Loucy (cell line): Measurements from ENCODE around the gene CD101.

Experiments used
- H2AFZ ChIP-seq: fragments of 200-600 bp; sonication (generic); 2 replicates; pipeline ENCODE4 v1.6.0; 2016; ENCODE audit warnings: antibody characterized with exemption, mild to moderate bottlenecking, low read length, moderate library complexity
- H3F3A ChIP-seq: fragments of 200-600 bp; 2 replicates; pipeline ENCODE4 v1.6.0; 2016; ENCODE audit warnings: antibody characterized with exemption, low read depth, mild to moderate bottlenecking
- H3K27me3 ChIP-seq: fragments of 200-600 bp; sonication (generic); 2 replicates; pipeline ENCODE4 v1.6.1; 2014; ENCODE audit warnings: low read length, mild to moderate bottlenecking; ENCODE audit not compliant: insufficient read depth, poor library complexity, severe bottlenecking
- H3K36me3 ChIP-seq: fragments of 200-600 bp; sonication (generic); 2 replicates; pipeline ENCODE4 v1.6.1; 2016; ENCODE audit warnings: low read length; ENCODE audit not compliant: insufficient read depth
- H3K4me1 ChIP-seq: fragments of 200-600 bp; sonication (generic); 2 replicates; pipeline ENCODE4 v1.5.1; 2014; ENCODE audit warnings: low read length, mild to moderate bottlenecking; ENCODE audit not compliant: insufficient read depth, poor library complexity, severe bottlenecking
- H3K4me2 ChIP-seq: fragments of 200-600 bp; sonication (generic); 2 replicates; pipeline ENCODE4 v1.6.0; 2014; ENCODE audit warnings: antibody characterized with exemption, low read length, low read depth, mild to moderate bottlenecking; ENCODE audit not compliant: poor library complexity, severe bottlenecking
- H3K4me3 ChIP-seq: fragments of 200-600 bp; sonication (generic); 2 replicates; pipeline ENCODE4 v1.5.1; 2014; ENCODE audit warnings: low read length, mild to moderate bottlenecking, mixed read lengths; ENCODE audit not compliant: poor library complexity, severe bottlenecking
- H3K79me2 ChIP-seq: fragments of 200-600 bp; sonication (generic); 2 replicates; pipeline ENCODE4 v1.6.1; 2014; ENCODE audit warnings: low read length; ENCODE audit not compliant: insufficient read depth
- H3K9ac ChIP-seq: fragments of 200-600 bp; sonication (generic); 2 replicates; pipeline ENCODE4 v1.6.0; 2014; ENCODE audit warnings: mild to moderate bottlenecking, low read depth, low read length, moderate library complexity; ENCODE audit not compliant: poor library complexity, severe bottlenecking
- H3K9me2 ChIP-seq: fragments of 200-600 bp; sonication (generic); replicated peaks from 2 replicates; pipeline ENCODE4 v1.6.1; 2016; ENCODE audit warnings: low read depth, low read length, mixed read lengths
- H3K9me3 ChIP-seq: fragments of 200-600 bp; sonication (generic); 2 replicates; pipeline ENCODE4 v1.6.1; 2014; ENCODE audit warnings: mild to moderate bottlenecking, antibody characterized with exemption, low read length, low read depth; ENCODE audit not compliant: insufficient read depth
- H4K20me1 ChIP-seq: fragments of 200-600 bp; sonication (generic); 2 replicates; pipeline ENCODE4 v1.6.0; 2014; ENCODE audit warnings: antibody characterized with exemption, low read length, mild to moderate bottlenecking; ENCODE audit not compliant: insufficient read depth, poor library complexity, severe bottlenecking
- EZH2phosphoT487 ChIP-seq: fragments of 200-600 bp; IDR thresholded peaks from 2 replicates; pipeline ENCODE4 v1.6.1; 2018; ENCODE audit warnings: antibody characterized with exemption, mild to moderate bottlenecking, moderate library complexity, borderline replicate concordance
- TF ChIP-seq, protein P1 (sequence below): fragments of 200-600 bp; sonication (generic); conservative IDR thresholded peaks from 2 replicates; pipeline ENCODE4 v1.5.1; 2014; ENCODE audit warnings: mild to moderate bottlenecking, antibody characterized with exemption, low read length

CD101 gene, protein sequence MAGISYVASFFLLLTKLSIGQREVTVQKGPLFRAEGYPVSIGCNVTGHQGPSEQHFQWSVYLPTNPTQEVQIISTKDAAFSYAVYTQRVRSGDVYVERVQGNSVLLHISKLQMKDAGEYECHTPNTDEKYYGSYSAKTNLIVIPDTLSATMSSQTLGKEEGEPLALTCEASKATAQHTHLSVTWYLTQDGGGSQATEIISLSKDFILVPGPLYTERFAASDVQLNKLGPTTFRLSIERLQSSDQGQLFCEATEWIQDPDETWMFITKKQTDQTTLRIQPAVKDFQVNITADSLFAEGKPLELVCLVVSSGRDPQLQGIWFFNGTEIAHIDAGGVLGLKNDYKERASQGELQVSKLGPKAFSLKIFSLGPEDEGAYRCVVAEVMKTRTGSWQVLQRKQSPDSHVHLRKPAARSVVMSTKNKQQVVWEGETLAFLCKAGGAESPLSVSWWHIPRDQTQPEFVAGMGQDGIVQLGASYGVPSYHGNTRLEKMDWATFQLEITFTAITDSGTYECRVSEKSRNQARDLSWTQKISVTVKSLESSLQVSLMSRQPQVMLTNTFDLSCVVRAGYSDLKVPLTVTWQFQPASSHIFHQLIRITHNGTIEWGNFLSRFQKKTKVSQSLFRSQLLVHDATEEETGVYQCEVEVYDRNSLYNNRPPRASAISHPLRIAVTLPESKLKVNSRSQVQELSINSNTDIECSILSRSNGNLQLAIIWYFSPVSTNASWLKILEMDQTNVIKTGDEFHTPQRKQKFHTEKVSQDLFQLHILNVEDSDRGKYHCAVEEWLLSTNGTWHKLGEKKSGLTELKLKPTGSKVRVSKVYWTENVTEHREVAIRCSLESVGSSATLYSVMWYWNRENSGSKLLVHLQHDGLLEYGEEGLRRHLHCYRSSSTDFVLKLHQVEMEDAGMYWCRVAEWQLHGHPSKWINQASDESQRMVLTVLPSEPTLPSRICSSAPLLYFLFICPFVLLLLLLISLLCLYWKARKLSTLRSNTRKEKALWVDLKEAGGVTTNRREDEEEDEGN

DNA sequence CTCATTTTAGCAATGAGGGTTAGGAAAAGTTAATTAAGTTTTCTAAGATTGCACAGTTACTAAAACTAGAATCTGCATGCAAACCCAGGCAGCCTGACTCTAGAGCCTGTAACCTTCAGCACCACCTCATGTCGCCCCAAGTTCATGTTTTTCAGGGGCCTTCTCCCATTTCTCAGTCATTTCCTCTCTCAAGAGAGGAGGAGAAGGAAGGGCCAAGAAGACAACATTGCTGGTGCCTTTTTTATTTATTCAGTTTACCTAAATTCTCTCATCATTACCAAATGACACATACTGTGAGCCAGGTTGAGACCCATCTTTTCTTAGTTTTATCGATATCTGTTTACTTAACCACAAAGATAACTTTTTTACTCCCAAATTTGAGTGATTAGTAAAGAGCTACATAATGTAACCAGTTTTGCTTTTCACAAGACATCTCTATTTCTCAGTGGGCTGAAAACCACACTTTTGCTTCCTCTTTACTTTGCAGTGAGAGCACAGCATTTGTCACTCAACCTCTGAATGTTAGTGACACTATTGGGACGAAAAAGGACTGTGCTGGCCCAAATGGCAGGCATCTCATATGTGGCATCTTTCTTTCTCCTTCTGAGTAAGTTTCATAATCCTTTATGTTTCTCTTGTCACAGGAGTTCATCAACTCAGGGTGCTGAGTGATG lies at the start of gene CD101:
CD101 (plus strand) TSS at position 507 of the 674 bp plus-strand sequence; CDS start at position 565, 58 bp downstream.
- no peak for TF ChIP-seq EZH2phosphoT487
- no peaks in the 10 kb centered on the region for H3K4me1 ChIP-seq
- no peaks in the 10 kb centered on the region for H3K79me2 ChIP-seq
- H3K9me3 ChIP-seq: no peaks in the 10 kb centered on the region
- H3K4me2 ChIP-seq: no peak within 1 kb of the TSS
- no peak within 1 kb of the TSS for H3K4me3 ChIP-seq
- no peaks in the 10 kb centered on the region for H3F3A ChIP-seq
- H2AFZ ChIP-seq: no peak within 1 kb of the TSS
- no peaks in the 10 kb centered on the region for H4K20me1 ChIP-seq
- no peaks in the 10 kb centered on the region for H3K36me3 ChIP-seq
- no peaks in the 10 kb centered on the region for H3K9me2 ChIP-seq
- no peak within 1 kb of the TSS for H3K9ac ChIP-seq
- no peaks in the 10 kb centered on the region for H3K27me3 ChIP-seq

DNA sequence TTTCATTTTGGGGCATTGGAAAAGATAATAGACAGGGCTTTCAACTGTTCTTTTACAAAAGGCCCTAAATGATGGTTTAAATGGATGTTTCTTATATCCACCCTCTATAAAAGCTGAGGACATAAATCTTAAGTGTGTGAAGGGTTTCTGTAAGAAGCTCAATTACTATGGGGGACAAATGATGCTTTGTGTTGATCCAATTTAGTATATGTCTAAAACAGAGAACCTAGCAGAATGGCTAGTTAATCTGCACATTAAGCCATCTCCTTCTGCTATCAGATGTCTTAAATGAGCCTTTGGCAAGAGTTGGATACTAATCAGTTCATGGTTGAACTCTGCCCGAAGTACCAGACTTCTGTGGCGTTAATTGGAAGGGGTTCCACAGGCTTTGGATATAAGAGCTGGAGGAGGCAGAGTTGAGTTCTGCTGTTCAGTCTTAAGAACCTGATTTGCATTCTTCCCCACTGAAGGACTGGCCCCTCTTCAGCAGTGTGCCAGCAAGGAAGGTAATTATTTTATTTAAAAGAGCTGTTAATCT lies 48.8 kb upstream of the CD101 start:
- TF ChIP-seq, protein P1, sequence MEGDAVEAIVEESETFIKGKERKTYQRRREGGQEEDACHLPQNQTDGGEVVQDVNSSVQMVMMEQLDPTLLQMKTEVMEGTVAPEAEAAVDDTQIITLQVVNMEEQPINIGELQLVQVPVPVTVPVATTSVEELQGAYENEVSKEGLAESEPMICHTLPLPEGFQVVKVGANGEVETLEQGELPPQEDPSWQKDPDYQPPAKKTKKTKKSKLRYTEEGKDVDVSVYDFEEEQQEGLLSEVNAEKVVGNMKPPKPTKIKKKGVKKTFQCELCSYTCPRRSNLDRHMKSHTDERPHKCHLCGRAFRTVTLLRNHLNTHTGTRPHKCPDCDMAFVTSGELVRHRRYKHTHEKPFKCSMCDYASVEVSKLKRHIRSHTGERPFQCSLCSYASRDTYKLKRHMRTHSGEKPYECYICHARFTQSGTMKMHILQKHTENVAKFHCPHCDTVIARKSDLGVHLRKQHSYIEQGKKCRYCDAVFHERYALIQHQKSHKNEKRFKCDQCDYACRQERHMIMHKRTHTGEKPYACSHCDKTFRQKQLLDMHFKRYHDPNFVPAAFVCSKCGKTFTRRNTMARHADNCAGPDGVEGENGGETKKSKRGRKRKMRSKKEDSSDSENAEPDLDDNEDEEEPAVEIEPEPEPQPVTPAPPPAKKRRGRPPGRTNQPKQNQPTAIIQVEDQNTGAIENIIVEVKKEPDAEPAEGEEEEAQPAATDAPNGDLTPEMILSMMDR: no peak
- TF ChIP-seq EZH2phosphoT487: no peak
- no peak overlapping the region for H3K4me3 ChIP-seq
- H3K79me2 ChIP-seq: no peaks in the 10 kb centered on the region
- H3K9me2 ChIP-seq: no peaks in the 10 kb centered on the region
- no peaks in the 10 kb centered on the region for H3K36me3 ChIP-seq
- H3K9ac ChIP-seq: no peak overlapping the region
- no peaks in the 10 kb centered on the region for H3K4me1 ChIP-seq
- H2AFZ ChIP-seq: no peak overlapping the region
- H3F3A ChIP-seq: no peaks in the 10 kb centered on the region
- H3K27me3 ChIP-seq: peaks cover 26% of the 10 kb centered on the region
- no peaks in the 10 kb centered on the region for H4K20me1 ChIP-seq
- no peak overlapping the region for H3K4me2 ChIP-seq
- H3K9me3 ChIP-seq: no peaks in the 10 kb centered on the region

DNA sequence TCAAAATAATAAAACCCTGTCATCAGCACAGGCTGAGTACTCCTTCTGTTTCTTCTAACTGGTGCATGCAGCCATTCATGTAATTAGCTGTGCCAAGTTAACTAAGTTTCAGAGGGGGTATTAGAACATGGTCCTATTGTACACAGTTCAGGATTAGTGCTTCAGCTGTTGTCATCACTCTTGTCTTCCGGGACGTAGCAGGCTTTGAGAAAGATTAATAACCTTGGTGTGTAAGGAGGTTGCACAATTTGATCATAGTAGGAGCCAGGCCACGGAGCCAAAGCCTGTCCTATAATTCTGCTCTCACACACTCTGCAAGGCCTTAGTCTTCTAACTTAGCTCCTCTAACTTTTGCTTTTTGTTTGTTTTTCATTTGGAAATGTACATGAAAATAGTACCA lies 47.1 kb upstream of the CD101 start:
- TF ChIP-seq, protein P1: no peak
- no peak for TF ChIP-seq EZH2phosphoT487
- H3K79me2 ChIP-seq: no peaks in the 10 kb centered on the region

More for the DNA sequence above, 47.1 kb upstream of the CD101 start:
- Histone ChIP-seq H3K36me3 (no peaks in the 10 kb centered on the region), H3K9ac (no peak overlapping the region), H3F3A (no peaks in the 10 kb centered on the region), H3K4me2 (no peak overlapping the region), H3K4me1 (no peaks in the 10 kb centered on the region), H3K4me3 (no peak overlapping the region), H3K9me2 (no peaks in the 10 kb centered on the region), H3K27me3 (peaks cover 42% of the 10 kb centered on the region), H4K20me1 (no peaks in the 10 kb centered on the region), H2AFZ (no peak overlapping the region), H3K9me3 (no peaks in the 10 kb centered on the region)
